Mucosa of descending colon (tissue), 3 donors: ENCODE data around the gene EFNA5. TPM values are rescaled to one million over a fixed set of nuclear protein-coding genes. Genes with fewer than 3 reads are reported as not detected.

Experiments
- ATAC-seq: fragments of 200-7000 bp; cut with Tn5 transposase; one replicate; pipeline ENCODE4 v1.9.1; 2020; ENCODE audit warnings: mild to moderate bottlenecking, moderate library complexity
- DNase-seq, 3 donors: peaks; one replicate each; pipeline ENCODE4 v3.0.0-alpha.2; 2020
- H3K36me3 ChIP-seq: fragments of 200-600 bp; one replicate; pipeline ENCODE4 v1.8.0; 2021; ENCODE audit warnings: low read depth, mild to moderate bottlenecking
- H3K4me1 ChIP-seq: fragments of 200-600 bp; one replicate; pipeline ENCODE4 v1.8.0; 2021; ENCODE audit warnings: low read depth, mild to moderate bottlenecking
- H3K4me3 ChIP-seq: fragments of 200-600 bp; one replicate; pipeline ENCODE4 v1.8.0; 2021; ENCODE audit warnings: mild to moderate bottlenecking
- H3K9me3 ChIP-seq: fragments of 200-600 bp; one replicate; pipeline ENCODE4 v1.8.0; 2021; ENCODE audit warnings: mild to moderate bottlenecking
- CTCF ChIP-seq: fragments of 200-600 bp; IDR thresholded peaks from one replicate; pipeline ENCODE4 v1.8.0; 2022; ENCODE audit warnings: antibody characterized with exemption, mild to moderate bottlenecking
- intact Hi-C, 2 donors: fragments of 100-400 bp; cut with DNase I in 1 of 2; cut with micrococcal nuclease in 1 of 2; formaldehyde crosslinking; loops; one replicate each; pipeline versions ENCODE4 v1.11.0 to v1.11.1; 2022; cut with DNase I, micrococcal nuclease
- total RNA-seq, 3 donors: library from RNA; stranded (reverse); fragmentation: NEBNext Ultra II Directional in 2 of 3; extraction: Animal tissue kit (Norgen Biotek cat#: 25700) in 2 of 3; gene quantifications; one replicate each; pipeline versions ENCODE4 v1.2.1 to v1.2.4, GENCODE V29; 2021 to 2023
- donor health status: DM: no; HTN: no; CAD: no; lungs with moderate emphysema.
- donor health status: DM: no; HTN: no; CAD: no.
- donor health status: DM: no; HTN: yes; CAD: no.

Gene EFNA5
- total RNA-seq, 3 donors from 2014 or later = 12.7 to 14.4 (median 14.3) TPM

GRCh38 chr5:107555425-107556090, 115.2 kb downstream of the EFNA5 start:
- Histone ChIP-seq H3K4me3 (no peak overlapping the region), H3K36me3 (no peaks in the 10 kb centered on the region), H3K9me3 (no peaks in the 10 kb centered on the region), H3K4me1 (no peaks in the 10 kb centered on the region)
- intact Hi-C loops = no loop called here
- ATAC-seq = no peak
- TF ChIP-seq CTCF = no peak
- DNase-seq = no peak

- TF ChIP-seq CTCF = no peak
- H3K4me1 ChIP-seq = no peaks in the 10 kb centered on the region
- H3K36me3 ChIP-seq = no peaks in the 10 kb centered on the region
- intact Hi-C loops = no loop called here
- no peak for DNase-seq
- no peak overlapping the region for H3K4me3 ChIP-seq
- H3K9me3 ChIP-seq = no peaks in the 10 kb centered on the region
- no peak for ATAC-seq
Measured at GRCh38 chr5:107554776-107555424, 115.8 kb downstream of the EFNA5 start.

DNA sequence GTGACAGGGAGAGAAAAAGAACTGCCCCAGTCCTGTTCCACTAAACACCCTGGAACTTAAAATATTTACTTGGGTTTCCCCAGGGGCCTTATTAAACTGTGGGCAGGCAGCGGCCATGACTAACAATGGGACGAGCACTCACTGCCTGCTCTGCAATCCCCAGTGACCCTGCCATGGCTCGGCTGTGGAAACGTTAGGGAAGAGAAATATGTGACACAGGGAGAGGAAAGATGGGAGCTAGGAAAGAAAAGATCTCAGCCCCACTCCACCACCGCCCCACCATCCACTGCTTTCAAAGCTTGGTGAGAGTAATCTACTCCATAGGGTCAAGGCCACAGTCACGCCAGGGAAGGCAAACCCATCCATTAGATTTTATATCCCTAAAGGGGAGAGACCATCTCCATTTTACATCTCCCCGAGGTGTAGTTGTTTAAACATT, 117.6 kb downstream of the EFNA5 start:
- no peaks in the 10 kb centered on the region for H3K9me3 ChIP-seq
- intact Hi-C loops = no loop called here
- no peak for TF ChIP-seq CTCF
- no peak for DNase-seq
- no peak overlapping the region for H3K4me3 ChIP-seq
- no peaks in the 10 kb centered on the region for H3K36me3 ChIP-seq
- no peaks in the 10 kb centered on the region for H3K4me1 ChIP-seq
- no peak for ATAC-seq

- Histone ChIP-seq H3K4me3 (no peak overlapping the region), H3K4me1 (no peaks in the 10 kb centered on the region), H3K9me3 (no peaks in the 10 kb centered on the region), H3K36me3 (no peaks in the 10 kb centered on the region)
- no peak for DNase-seq
- ATAC-seq = no peak
- intact Hi-C loops = no loop called here
- TF ChIP-seq CTCF = no peak
Measured at GRCh38 chr5:107551088-107551487, 119.6 kb downstream of the EFNA5 start.

- no peaks in the 10 kb centered on the region for H3K4me1 ChIP-seq
- no peaks in the 10 kb centered on the region for H3K9me3 ChIP-seq
- DNase-seq = no peak
- intact Hi-C loops = no loop called here
- TF ChIP-seq CTCF = no peak
- ATAC-seq = no peak
- H3K4me3 ChIP-seq = no peak overlapping the region
- H3K36me3 ChIP-seq = no peaks in the 10 kb centered on the region
Measured at GRCh38 chr5:107549567-107549966, 121.2 kb downstream of the EFNA5 start.
